Right lobe of liver (tissue), 6 donors: Measurements from ENCODE around the gene SACM1L. TPM values are rescaled to one million over a fixed set of nuclear protein-coding genes. Genes with fewer than 3 reads are reported as not detected.
"Not testable (repeated sequence)": the region's sequence is repeated elsewhere in the genome, so short reads cannot be mapped to it uniquely, and the experiment has no call there.

Source experiments
- ATAC-seq, 4 donors: fragments of 200-7000 bp; cut with Tn5 transposase; one replicate each; pipeline ENCODE4 v1.9.1; 2020; ENCODE audit warnings: mild to moderate bottlenecking in 4 of 4, moderate library complexity in 4 of 4
- DNase-seq, 3 donors: peaks; one replicate each; pipeline ENCODE4 v3.0.0-alpha.2; 2020
- H3K27ac ChIP-seq, 3 donors: fragments of 200-600 bp; one replicate each; pipeline ENCODE4 v1.8.0; 2022
- H3K27me3 ChIP-seq, 2 donors: fragments of 200-600 bp; one replicate each; pipeline ENCODE4 v1.8.0; 2022
- H3K36me3 ChIP-seq, 4 donors: fragments of 200-600 bp; sonication (generic) in 1 of 4; one replicate each; pipeline versions ENCODE4 v1.5.1 to v1.8.0; 2017 to 2022; ENCODE audit warnings: control low read depth in 1 of 4
- H3K4me1 ChIP-seq, 4 donors: fragments of 200-600 bp; sonication (generic) in 1 of 4; one replicate each; pipeline versions ENCODE4 v1.5.1 to v1.8.0; 2017 to 2022; ENCODE audit warnings: control low read depth in 1 of 4
- H3K4me3 ChIP-seq, 3 donors: fragments of 200-600 bp; one replicate each; pipeline ENCODE4 v1.8.0; 2022
- H3K9me3 ChIP-seq, 4 donors: fragments of 200-600 bp; sonication (generic) in 1 of 4; one replicate each; pipeline versions ENCODE4 v1.5.1 to v1.8.0; 2017 to 2022; ENCODE audit warnings: control low read depth in 1 of 4
- CTCF ChIP-seq, 4 donors: fragments of 200-600 bp in 3 of 4; fragments of 450-650 bp in 1 of 4; IDR thresholded peaks; one replicate each; pipeline versions ENCODE4 v1.5.1 to v1.8.0; 2016 to 2022; ENCODE audit warnings: antibody characterized with exemption in 4 of 4, mild to moderate bottlenecking in 2 of 4
- POLR2A ChIP-seq: fragments of 450-650 bp; IDR thresholded peaks from one replicate; pipeline ENCODE4 v1.6.1; 2017; ENCODE audit warnings: antibody characterized with exemption, mild to moderate bottlenecking
- WGBS: methylation state at CpG from one replicate; pipeline ENCODE4 v1.1.6; 2018; ENCODE audit warnings: low coverage, low lambda C conversion rate; ENCODE audit not compliant: insufficient coverage; ENCODE audit errors: missing lambda C conversion rate; 5-methylcytosine and 5-hydroxymethylcytosine counted together
- intact Hi-C, 2 donors: fragments of 100-400 bp; cut with DNase I; formaldehyde crosslinking; loops; one replicate each; pipeline versions ENCODE4 v1.11.2 to v1.14.1; 2022
- total RNA-seq, 6 experiments: library from RNA; depleted of rRNA in 2 of 6; stranded (reverse); fragments of >200 nt in 2 of 6; fragmentation: NEBNext Ultra II Directional in 3 of 6; extraction: Animal tissue kit (Norgen Biotek cat#: 25700) in 3 of 6; gene quantifications; one replicate each; pipeline versions ENCODE4 v1.1.0 to v1.2.4, GENCODE V29; 2016 to 2023
- donor health status: DM: no; HTN: yes; CAD: no.
- donor health status: DM: no; HTN: no; CAD: no.
- donor health status: DM: no; HTN: no; CAD: no.
- donor health status: DM: no; HTN: yes; CAD: no.
- donor health status: DM: no; HTN: yes; CAD: no.

SACM1L gene
- total RNA-seq, 6 experiments from 2014 or later, result 16.8 to 23.9 (median 21.5) TPM

- ATAC-seq (no peak), DNase-seq (no peak)
- intact Hi-C loops, result no loop called here
- Histone ChIP-seq H3K36me3 (peaks cover 0 to 22% (median 8%) of the 10 kb centered on the region in 4 donors), H3K4me3 (no peak overlapping the region), H3K27me3 (no peaks in the 10 kb centered on the region), H3K27ac (no peak overlapping the region), H3K9me3 (no peaks in the 10 kb centered on the region), H3K4me1 (peaks cover 0 to 8% (median 5%) of the 10 kb centered on the region in 4 donors)
- TF ChIP-seq POLR2A (no peak), CTCF (IDR thresholded peaks at IDR 0.05) (no peak)
- WGBS, result 95% methylated on average over 3 of the region's 3 CpGs
Observed at GRCh38 chr3:45681846-45682245, 7.3 kb upstream of the SACM1L start.

- intact Hi-C loops, result no loop called here
- H3K4me3 ChIP-seq, result no peak overlapping the region
- TF ChIP-seq POLR2A (no peak), CTCF (IDR thresholded peaks at IDR 0.05) (no peak)
- H3K9me3 ChIP-seq, result no peaks in the 10 kb centered on the region
- DNase-seq (no peak), ATAC-seq (no peak)
- H3K4me1 ChIP-seq, result peaks cover 0 to 4% (median 2%) of the 10 kb centered on the region in 4 donors
- H3K27me3 ChIP-seq, result no peaks in the 10 kb centered on the region
- 89% methylated on average over 1 of the region's 2 CpGs for WGBS
- no peak overlapping the region for H3K27ac ChIP-seq
- peaks cover 0 to 22% (median 8%) of the 10 kb centered on the region in 4 donors for H3K36me3 ChIP-seq
Observed at GRCh38 chr3:45682311-45682710, 6.9 kb upstream of the SACM1L start.

- Histone ChIP-seq H3K4me1 (peaks cover 0 to 2% (median 0%) of the 10 kb centered on the region in 4 donors), H3K36me3 (peaks cover 0 to 21% (median 6%) of the 10 kb centered on the region in 4 donors), H3K4me3 (no peak overlapping the region), H3K9me3 (no peaks in the 10 kb centered on the region), H3K27ac (no peak overlapping the region), H3K27me3 (no peaks in the 10 kb centered on the region)
- DNase-seq (no peak), ATAC-seq (no peak)
- intact Hi-C loops, result no loop called here
- 60% methylated on average over 4 of the region's 5 CpGs for WGBS
- no peak for TF ChIP-seq POLR2A
Observed at GRCh38 chr3:45682786-45683185, 6.4 kb upstream of the SACM1L start.

- intact Hi-C loops, result no loop called here
- Histone ChIP-seq H3K4me1 (peaks cover 0 to 10% (median 0%) of the 10 kb centered on the region in 4 donors), H3K4me3 (peak overlapping the region in 1 of 3 donors; percentile 24), H3K27me3 (no peaks in the 10 kb centered on the region), H3K9me3 (no peaks in the 10 kb centered on the region), H3K27ac (peak overlapping the region in 1 of 3 donors; percentile 6), H3K36me3 (peaks cover 0 to 12% (median 1%) of the 10 kb centered on the region in 4 donors)
- DNase-seq (no peak), ATAC-seq (peak; percentile 24 to 75 (median 52))
- peak; percentile 42 for TF ChIP-seq POLR2A
- no peak for TF ChIP-seq CTCF (IDR thresholded peaks at IDR 0.05)
- 46% methylated on average over 12 of the region's 13 CpGs for WGBS
Observed at GRCh38 chr3:45683417-45684326, 5.5 kb upstream of the SACM1L start.

GRCh38 chr3:45684327-45684892 is 4.8 kb upstream of the SACM1L start:
- H3K4me3 ChIP-seq, result no peak overlapping the region
- no peaks in the 10 kb centered on the region for H3K9me3 ChIP-seq
- TF ChIP-seq CTCF (IDR thresholded peaks at IDR 0.05), result no peak
- no peak for TF ChIP-seq POLR2A
- H3K27ac ChIP-seq, result peak overlapping the region in 1 of 3 donors; percentile 6
- ATAC-seq, result no peak
- intact Hi-C loops, result no loop called here
- peaks cover 0 to 6% (median 0%) of the 10 kb centered on the region in 4 donors for H3K36me3 ChIP-seq
- no peak for DNase-seq
- peaks cover 0 to 10% (median 0%) of the 10 kb centered on the region in 4 donors for H3K4me1 ChIP-seq
- no peaks in the 10 kb centered on the region for H3K27me3 ChIP-seq
- 28% methylated on average over 9 of the region's 12 CpGs for WGBS

- H3K4me3 ChIP-seq, H3K9me3 ChIP-seq, DNase-seq, ATAC-seq, intact Hi-C loops, H3K27ac ChIP-seq, H3K36me3 ChIP-seq, H3K27me3 ChIP-seq: not testable (repeated sequence)
- peaks cover 0 to 17% (median 3%) of the 10 kb centered on the region in 4 donors for H3K4me1 ChIP-seq
- 35% methylated on average over 4 of the region's 4 CpGs for WGBS
Observed at GRCh38 chr3:45685722-45686121, 3.5 kb upstream of the SACM1L start.
